ENCODE results near the gene LTBP2.

GRCh38 chr14:74582910-74583581 is 29.0 kb downstream of the LTBP2 start:
- TF ChIP-seq CTCF (IDR thresholded peaks at IDR 0.05; ENCODE audit: low read length): no peak
- no peak for TF ChIP-seq EZH2 (optimal IDR thresholded peaks at IDR 0.05; ENCODE audit: low read depth, low read length)
- TF ChIP-seq EZH2phosphoT487 (IDR thresholded peaks at IDR 0.05; ENCODE audit: low read length): no peak

All from MM.1S (cell line).